Mammary epithelial cell (primary cell): Measurements from ENCODE around the gene TAB3.

Experiments
- EZH2 ChIP-seq: IDR thresholded peaks from 2 replicates; pipeline ENCODE4 v1.6.1; 2012; ENCODE audit warnings: low read length, inconsistent platforms, borderline replicate concordance
- TF ChIP-seq, protein P1 (sequence below), 2 donors: IDR thresholded peaks in 1 of 2; conservative IDR thresholded peaks in 1 of 2; 2 replicates each; pipeline ENCODE4 v1.5.1; 2011 to 2012; ENCODE audit warnings: inconsistent platforms in 2 of 2, low read length in 2 of 2, mild to moderate bottlenecking in 2 of 2, control low read depth in 1 of 2, low read depth in 1 of 2; ENCODE audit not compliant: insufficient read depth in 1 of 2; ENCODE audit errors: extremely low read depth in 1 of 2

DNA sequence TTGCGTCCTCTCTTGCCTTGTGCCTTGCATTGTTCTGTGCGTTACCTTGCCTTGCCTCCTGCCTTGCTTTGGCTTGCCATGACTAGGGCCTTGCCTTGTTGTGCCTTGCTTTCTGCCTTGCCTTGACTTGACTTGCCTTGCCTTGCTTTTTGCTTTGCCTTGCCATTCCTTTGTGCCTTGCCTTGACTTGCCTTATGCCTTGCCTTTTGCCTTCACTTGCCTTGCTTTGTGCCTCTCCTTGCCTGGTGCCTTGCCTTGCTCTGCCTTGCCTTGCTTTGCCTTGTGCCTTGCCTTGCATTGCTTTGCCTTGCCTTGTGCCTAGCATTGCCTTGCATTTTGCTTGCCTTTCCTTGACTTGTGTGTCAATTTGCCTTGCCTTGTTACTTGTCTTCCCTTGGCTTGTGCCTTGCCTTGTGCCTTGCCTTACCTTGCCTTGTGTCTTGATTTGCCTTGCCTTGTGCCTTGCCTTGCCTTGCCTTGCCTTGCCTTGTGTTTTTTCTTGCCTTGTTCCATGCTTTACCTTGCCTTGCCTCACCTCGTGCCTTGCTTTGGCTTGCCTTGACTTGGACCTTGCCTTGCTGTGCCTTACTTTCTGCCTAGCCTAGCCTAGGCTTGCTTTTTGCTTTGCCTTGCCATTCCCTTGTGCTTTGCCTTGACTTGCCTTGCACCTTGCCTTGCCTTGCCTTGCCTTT is 95.8 kb downstream of the TAB3 start:
- TF ChIP-seq EZH2: no peak
- TF ChIP-seq, protein P1, sequence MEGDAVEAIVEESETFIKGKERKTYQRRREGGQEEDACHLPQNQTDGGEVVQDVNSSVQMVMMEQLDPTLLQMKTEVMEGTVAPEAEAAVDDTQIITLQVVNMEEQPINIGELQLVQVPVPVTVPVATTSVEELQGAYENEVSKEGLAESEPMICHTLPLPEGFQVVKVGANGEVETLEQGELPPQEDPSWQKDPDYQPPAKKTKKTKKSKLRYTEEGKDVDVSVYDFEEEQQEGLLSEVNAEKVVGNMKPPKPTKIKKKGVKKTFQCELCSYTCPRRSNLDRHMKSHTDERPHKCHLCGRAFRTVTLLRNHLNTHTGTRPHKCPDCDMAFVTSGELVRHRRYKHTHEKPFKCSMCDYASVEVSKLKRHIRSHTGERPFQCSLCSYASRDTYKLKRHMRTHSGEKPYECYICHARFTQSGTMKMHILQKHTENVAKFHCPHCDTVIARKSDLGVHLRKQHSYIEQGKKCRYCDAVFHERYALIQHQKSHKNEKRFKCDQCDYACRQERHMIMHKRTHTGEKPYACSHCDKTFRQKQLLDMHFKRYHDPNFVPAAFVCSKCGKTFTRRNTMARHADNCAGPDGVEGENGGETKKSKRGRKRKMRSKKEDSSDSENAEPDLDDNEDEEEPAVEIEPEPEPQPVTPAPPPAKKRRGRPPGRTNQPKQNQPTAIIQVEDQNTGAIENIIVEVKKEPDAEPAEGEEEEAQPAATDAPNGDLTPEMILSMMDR (conservative IDR thresholded peaks at IDR 0.05 in 1 of 2, IDR thresholded peaks at IDR 0.05 in 1 of 2; ENCODE audit: extremely low read depth in 1 of 2, insufficient read depth in 1 of 2, low read depth in 1 of 2, low read length in 2 of 2): no peak
